ENCODE data around the gene CLEC19A. TPM values are rescaled to one million over a fixed set of nuclear protein-coding genes. Genes with fewer than 3 reads are reported as not detected.

Gene CLEC19A
- total RNA-seq, 1 experiment from 2014 or later = not detected

GRCh38 chr16:19264123-19264673 is 21.3 kb upstream of the CLEC19A start:
- Histone ChIP-seq H3K4me1 (no peaks in the 10 kb centered on the region), H3K27me3 (replicated peaks; ENCODE audit: control insufficient read depth, insufficient read depth, low read length) (no peaks in the 10 kb centered on the region), H3K36me3 (ENCODE audit: control insufficient read depth, insufficient read depth, low read length) (no peaks in the 10 kb centered on the region), H3K4me3 (ENCODE audit: low read depth, low read length) (no peak overlapping the region), H3K9me3 (no peaks in the 10 kb centered on the region)
- Mint-ChIP-seq H3K36me3 (ENCODE audit: insufficient read depth, unreplicated experiment) (peaks cover 5% of the 10 kb centered on the region), H3K4me1 (ENCODE audit: low read depth, unreplicated experiment) (no peaks in the 10 kb centered on the region), H3K4me3 (ENCODE audit: unreplicated experiment) (no peak overlapping the region), H3K27me3 (ENCODE audit: insufficient read depth, unreplicated experiment) (no peaks in the 10 kb centered on the region), H3K27ac (ENCODE audit: unreplicated experiment) (no peak overlapping the region), H3K9me3 (ENCODE audit: unreplicated experiment) (peaks cover 7% of the 10 kb centered on the region)
- intact Hi-C loops (cut with micrococcal nuclease; ENCODE audit: unreplicated experiment) = no loop called here
- ChIA-PET CTCF (no interaction called here), POLR2A (no interaction called here)
- TF ChIP-seq, protein P1, sequence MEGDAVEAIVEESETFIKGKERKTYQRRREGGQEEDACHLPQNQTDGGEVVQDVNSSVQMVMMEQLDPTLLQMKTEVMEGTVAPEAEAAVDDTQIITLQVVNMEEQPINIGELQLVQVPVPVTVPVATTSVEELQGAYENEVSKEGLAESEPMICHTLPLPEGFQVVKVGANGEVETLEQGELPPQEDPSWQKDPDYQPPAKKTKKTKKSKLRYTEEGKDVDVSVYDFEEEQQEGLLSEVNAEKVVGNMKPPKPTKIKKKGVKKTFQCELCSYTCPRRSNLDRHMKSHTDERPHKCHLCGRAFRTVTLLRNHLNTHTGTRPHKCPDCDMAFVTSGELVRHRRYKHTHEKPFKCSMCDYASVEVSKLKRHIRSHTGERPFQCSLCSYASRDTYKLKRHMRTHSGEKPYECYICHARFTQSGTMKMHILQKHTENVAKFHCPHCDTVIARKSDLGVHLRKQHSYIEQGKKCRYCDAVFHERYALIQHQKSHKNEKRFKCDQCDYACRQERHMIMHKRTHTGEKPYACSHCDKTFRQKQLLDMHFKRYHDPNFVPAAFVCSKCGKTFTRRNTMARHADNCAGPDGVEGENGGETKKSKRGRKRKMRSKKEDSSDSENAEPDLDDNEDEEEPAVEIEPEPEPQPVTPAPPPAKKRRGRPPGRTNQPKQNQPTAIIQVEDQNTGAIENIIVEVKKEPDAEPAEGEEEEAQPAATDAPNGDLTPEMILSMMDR (IDR thresholded peaks at IDR 0.05; ENCODE audit: insufficient read depth in 1 of 2, low read depth in 1 of 2, low read length in 1 of 2, severe bottlenecking in 1 of 2, unreplicated experiment in 1 of 2) = no peak
- BruUV-seq (replicated peaks) = no TSS peak
- DNase-seq = no peak

DNA sequence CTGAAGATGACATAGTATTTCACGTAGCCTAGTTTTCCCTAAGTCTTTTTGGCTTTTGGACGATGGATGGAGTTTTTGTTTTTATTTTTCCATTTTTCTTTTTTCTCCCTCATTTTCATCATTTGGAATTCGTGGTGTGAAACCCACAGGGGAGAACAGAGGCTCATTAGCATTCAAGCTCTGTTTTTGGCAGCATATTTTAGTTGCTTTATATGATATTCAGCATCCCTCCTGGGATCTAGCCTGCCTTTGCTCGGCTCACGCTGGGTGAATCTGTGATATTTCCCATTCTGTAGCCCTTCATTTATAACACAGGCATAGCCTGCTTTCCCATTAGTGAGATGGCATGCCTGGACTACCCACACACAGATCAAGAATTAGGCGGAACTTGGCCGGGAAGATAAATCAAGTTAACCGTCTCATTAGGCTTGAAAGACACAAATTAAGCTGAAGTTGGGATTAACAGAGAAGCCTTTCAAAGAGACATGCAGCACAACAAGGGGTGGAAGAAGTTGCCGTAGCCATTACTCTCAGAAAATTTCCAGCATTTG is 20.1 kb upstream of the CLEC19A start:
- ChIA-PET CTCF (no interaction called here), POLR2A (no interaction called here)
- no peaks in the 10 kb centered on the region for H3K27me3 ChIP-seq (replicated peaks; ENCODE audit: control insufficient read depth, insufficient read depth, low read length)
- TF ChIP-seq, protein P1 (IDR thresholded peaks at IDR 0.05; ENCODE audit: insufficient read depth in 1 of 2, low read depth in 1 of 2, low read length in 1 of 2, severe bottlenecking in 1 of 2, unreplicated experiment in 1 of 2) = no peak
- Mint-ChIP-seq H3K27ac (ENCODE audit: unreplicated experiment) (no peak overlapping the region), H3K4me3 (ENCODE audit: unreplicated experiment) (no peak overlapping the region), H3K36me3 (ENCODE audit: insufficient read depth, unreplicated experiment) (no peaks in the 10 kb centered on the region), H3K4me1 (ENCODE audit: low read depth, unreplicated experiment) (no peaks in the 10 kb centered on the region), H3K27me3 (ENCODE audit: insufficient read depth, unreplicated experiment) (no peaks in the 10 kb centered on the region), H3K9me3 (ENCODE audit: unreplicated experiment) (peaks cover 10% of the 10 kb centered on the region)
- H3K36me3 ChIP-seq (ENCODE audit: control insufficient read depth, insufficient read depth, low read length) = no peaks in the 10 kb centered on the region
- no peaks in the 10 kb centered on the region for H3K9me3 ChIP-seq
- H3K4me1 ChIP-seq = no peaks in the 10 kb centered on the region
- intact Hi-C loops (cut with micrococcal nuclease; ENCODE audit: unreplicated experiment) = no loop called here
- BruUV-seq (replicated peaks) = no TSS peak
- no peak overlapping the region for H3K4me3 ChIP-seq (ENCODE audit: low read depth, low read length)
- DNase-seq = no peak

- H3K9me3 Mint-ChIP-seq (ENCODE audit: unreplicated experiment) = peaks cover 10% of the 10 kb centered on the region
- intact Hi-C loops (cut with micrococcal nuclease; ENCODE audit: unreplicated experiment) = no loop called here
- H3K4me3 Mint-ChIP-seq (ENCODE audit: unreplicated experiment) = no peak overlapping the region
- no TSS peak for BruUV-seq (replicated peaks)
- H3K4me3 ChIP-seq (ENCODE audit: low read depth, low read length) = no peak overlapping the region
- TF ChIP-seq, protein P1 (IDR thresholded peaks at IDR 0.05; ENCODE audit: insufficient read depth in 1 of 2, low read depth in 1 of 2, low read length in 1 of 2, severe bottlenecking in 1 of 2, unreplicated experiment in 1 of 2) = no peak
- no peaks in the 10 kb centered on the region for H3K4me1 Mint-ChIP-seq (ENCODE audit: low read depth, unreplicated experiment)
- no peaks in the 10 kb centered on the region for H3K36me3 Mint-ChIP-seq (ENCODE audit: insufficient read depth, unreplicated experiment)
- H3K27me3 Mint-ChIP-seq (ENCODE audit: insufficient read depth, unreplicated experiment) = peaks cover 6% of the 10 kb centered on the region
- H3K36me3 ChIP-seq (ENCODE audit: control insufficient read depth, insufficient read depth, low read length) = no peaks in the 10 kb centered on the region
- no peak for DNase-seq
- no peak overlapping the region for H3K27ac Mint-ChIP-seq (ENCODE audit: unreplicated experiment)
- H3K4me1 ChIP-seq = no peaks in the 10 kb centered on the region
- ChIA-PET CTCF (no interaction called here), POLR2A (no interaction called here)
- H3K27me3 ChIP-seq (replicated peaks; ENCODE audit: control insufficient read depth, insufficient read depth, low read length) = no peaks in the 10 kb centered on the region
- no peaks in the 10 kb centered on the region for H3K9me3 ChIP-seq
Measured at GRCh38 chr16:19266774-19267173, 18.8 kb upstream of the CLEC19A start.
